OCI-LY1 (cell line): ENCODE measurements around the gene DNAJC3.
"Not testable (repeated sequence)": the region's sequence is repeated elsewhere in the genome, so short reads cannot be mapped to it uniquely, and the experiment has no call there.

ENCODE experiments used
- EZH2 ChIP-seq: fragments of 200-600 bp; sonication (generic), shearing (Covaris generic); IDR thresholded peaks from 2 replicates; pipeline ENCODE4 v1.8.0; 2017; ENCODE audit warnings: borderline replicate concordance, mixed run types, mild to moderate bottlenecking, antibody characterized with exemption, low read length, moderate library complexity, mixed read lengths
- TF ChIP-seq, protein P1 (sequence below): fragments of 200-600 bp; sonication (generic), shearing (Covaris generic); IDR thresholded peaks from 2 replicates; pipeline ENCODE4 v1.5.1; 2017; ENCODE audit warnings: mild to moderate bottlenecking, antibody characterized with exemption, low read length, moderate library complexity, mixed read lengths

DNA sequence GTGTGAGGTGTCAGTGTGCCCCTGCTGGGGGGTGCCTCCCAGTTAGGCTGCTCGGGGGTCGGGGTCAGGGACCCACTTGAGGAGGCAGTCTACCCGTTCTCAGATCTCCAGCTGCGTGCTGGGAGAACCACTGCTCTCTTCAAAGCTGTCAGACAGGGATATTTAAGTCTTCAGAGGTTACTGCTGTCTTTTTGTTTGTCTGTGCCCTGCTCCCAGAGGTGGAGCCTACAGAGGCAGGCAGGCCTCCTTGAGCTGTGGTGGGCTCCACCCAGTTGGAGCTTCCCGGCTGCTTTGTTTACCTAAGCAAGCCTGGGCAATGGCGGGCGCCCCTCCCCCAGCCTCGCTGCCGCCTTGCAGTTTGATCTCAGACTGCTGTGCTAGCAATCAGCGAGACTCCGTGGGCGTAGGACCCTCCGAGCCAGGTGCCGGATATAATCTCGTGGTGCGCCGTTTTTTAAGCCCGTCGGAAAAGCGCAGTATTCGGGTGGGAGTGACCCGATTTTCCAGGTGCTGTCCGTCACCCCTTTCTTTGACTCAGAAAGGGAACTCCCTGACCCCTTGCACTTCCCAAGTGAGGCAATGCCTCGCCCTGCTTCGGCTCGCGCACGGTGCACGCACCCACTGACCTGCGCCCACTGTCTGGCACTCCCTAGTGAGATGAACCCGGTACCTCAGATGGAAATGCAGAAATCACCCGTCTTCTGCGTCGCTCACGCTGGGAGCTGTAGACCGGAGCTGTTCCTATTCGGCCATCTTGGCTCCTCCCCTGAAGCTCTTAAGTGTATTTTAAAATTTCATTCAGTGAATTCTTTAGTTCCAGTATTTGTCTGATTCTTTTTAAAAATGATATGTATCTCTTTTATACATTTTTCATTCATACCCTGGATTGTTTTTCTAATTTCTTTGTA is 63.4 kb downstream of the DNAJC3 start:
- TF ChIP-seq, protein P1, sequence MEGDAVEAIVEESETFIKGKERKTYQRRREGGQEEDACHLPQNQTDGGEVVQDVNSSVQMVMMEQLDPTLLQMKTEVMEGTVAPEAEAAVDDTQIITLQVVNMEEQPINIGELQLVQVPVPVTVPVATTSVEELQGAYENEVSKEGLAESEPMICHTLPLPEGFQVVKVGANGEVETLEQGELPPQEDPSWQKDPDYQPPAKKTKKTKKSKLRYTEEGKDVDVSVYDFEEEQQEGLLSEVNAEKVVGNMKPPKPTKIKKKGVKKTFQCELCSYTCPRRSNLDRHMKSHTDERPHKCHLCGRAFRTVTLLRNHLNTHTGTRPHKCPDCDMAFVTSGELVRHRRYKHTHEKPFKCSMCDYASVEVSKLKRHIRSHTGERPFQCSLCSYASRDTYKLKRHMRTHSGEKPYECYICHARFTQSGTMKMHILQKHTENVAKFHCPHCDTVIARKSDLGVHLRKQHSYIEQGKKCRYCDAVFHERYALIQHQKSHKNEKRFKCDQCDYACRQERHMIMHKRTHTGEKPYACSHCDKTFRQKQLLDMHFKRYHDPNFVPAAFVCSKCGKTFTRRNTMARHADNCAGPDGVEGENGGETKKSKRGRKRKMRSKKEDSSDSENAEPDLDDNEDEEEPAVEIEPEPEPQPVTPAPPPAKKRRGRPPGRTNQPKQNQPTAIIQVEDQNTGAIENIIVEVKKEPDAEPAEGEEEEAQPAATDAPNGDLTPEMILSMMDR, result not testable (repeated sequence)
- not testable (repeated sequence) for TF ChIP-seq EZH2
